OCI-LY1 (cell line): ENCODE data around the gene VPS33B.

ENCODE experiments used
- H2AFZ ChIP-seq: fragments of 200-600 bp; sonication (generic), shearing (Covaris generic); 2 replicates; pipeline ENCODE4 v1.6.0; 2014; ENCODE audit warnings: antibody characterized with exemption, mild to moderate bottlenecking, low read length
- H3F3A ChIP-seq: fragments of 200-600 bp; sonication (generic), shearing (Covaris generic); 2 replicates; pipeline ENCODE4 v1.6.0; 2014; ENCODE audit warnings: mild to moderate bottlenecking, antibody characterized with exemption, low read length, moderate library complexity; ENCODE audit not compliant: insufficient read depth
- H3K27ac ChIP-seq: fragments of 200-600 bp; sonication (generic); 2 replicates; pipeline ENCODE4 v1.5.1; 2014; ENCODE audit warnings: low read length, mixed run types, mild to moderate bottlenecking, low read depth; ENCODE audit not compliant: poor library complexity, severe bottlenecking
- H3K27me3 ChIP-seq: fragments of 200-600 bp; sonication (generic); 2 replicates; pipeline ENCODE4 v1.6.0; 2014; ENCODE audit warnings: antibody characterized with exemption, mild to moderate bottlenecking, low read length, moderate library complexity; ENCODE audit not compliant: insufficient read depth
- H3K36me3 ChIP-seq: fragments of 200-600 bp; sonication (generic); 2 replicates; pipeline ENCODE4 v1.6.1; 2014; ENCODE audit warnings: mild to moderate bottlenecking, antibody characterized with exemption, low read length, moderate library complexity, mixed read lengths; ENCODE audit not compliant: insufficient read depth
- H3K4me1 ChIP-seq: fragments of 200-600 bp; sonication (generic); 2 replicates; pipeline ENCODE4 v1.5.1; 2014; ENCODE audit warnings: mild to moderate bottlenecking, low read length, moderate library complexity; ENCODE audit not compliant: insufficient read depth, severe bottlenecking
- H3K4me2 ChIP-seq: fragments of 200-600 bp; sonication (generic), shearing (Covaris generic); 2 replicates; pipeline ENCODE4 v1.6.1; 2014; ENCODE audit warnings: low read length
- H3K4me3 ChIP-seq: fragments of 200-600 bp; sonication (generic); 2 replicates; pipeline ENCODE4 v1.5.1; 2014; ENCODE audit warnings: low read length, low read depth, mild to moderate bottlenecking, mixed read lengths; ENCODE audit not compliant: poor library complexity, severe bottlenecking
- H3K79me2 ChIP-seq: fragments of 200-600 bp; shearing (Covaris generic); 2 replicates; pipeline ENCODE4 v1.6.1; 2016; ENCODE audit warnings: mixed run types, low read length, mixed read lengths; ENCODE audit not compliant: insufficient read depth
- H3K9ac ChIP-seq: fragments of 200-600 bp; sonication (generic), shearing (Covaris generic); 2 replicates; pipeline ENCODE4 v1.6.1; 2014; ENCODE audit warnings: mild to moderate bottlenecking, low read length, mixed read lengths
- H3K9me2 ChIP-seq: fragments of 200-600 bp; sonication (generic), shearing (Covaris generic); 2 replicates; pipeline ENCODE4 v1.6.1; 2014; ENCODE audit warnings: low read depth, mild to moderate bottlenecking, low read length, mixed read lengths
- H3K9me3 ChIP-seq: fragments of 200-600 bp; shearing (Covaris generic); 2 replicates; pipeline ENCODE4 v1.6.1; 2014; ENCODE audit warnings: low read length, mixed read lengths
- H4K20me1 ChIP-seq: fragments of 200-600 bp; sonication (generic), shearing (Covaris generic); 2 replicates; pipeline ENCODE4 v1.6.0; 2016; ENCODE audit warnings: mild to moderate bottlenecking, low read length; ENCODE audit not compliant: insufficient read depth
- CTCF ChIP-seq: fragments of 200-600 bp; sonication (generic), shearing (Covaris generic); IDR thresholded peaks from 2 replicates; pipeline ENCODE4 v1.5.1; 2017; ENCODE audit warnings: mild to moderate bottlenecking, antibody characterized with exemption, low read length, moderate library complexity, mixed read lengths
- EZH2 ChIP-seq: fragments of 200-600 bp; sonication (generic), shearing (Covaris generic); IDR thresholded peaks from 2 replicates; pipeline ENCODE4 v1.8.0; 2017; ENCODE audit warnings: borderline replicate concordance, mixed run types, mild to moderate bottlenecking, antibody characterized with exemption, low read length, moderate library complexity, mixed read lengths

VPS33B gene

DNA sequence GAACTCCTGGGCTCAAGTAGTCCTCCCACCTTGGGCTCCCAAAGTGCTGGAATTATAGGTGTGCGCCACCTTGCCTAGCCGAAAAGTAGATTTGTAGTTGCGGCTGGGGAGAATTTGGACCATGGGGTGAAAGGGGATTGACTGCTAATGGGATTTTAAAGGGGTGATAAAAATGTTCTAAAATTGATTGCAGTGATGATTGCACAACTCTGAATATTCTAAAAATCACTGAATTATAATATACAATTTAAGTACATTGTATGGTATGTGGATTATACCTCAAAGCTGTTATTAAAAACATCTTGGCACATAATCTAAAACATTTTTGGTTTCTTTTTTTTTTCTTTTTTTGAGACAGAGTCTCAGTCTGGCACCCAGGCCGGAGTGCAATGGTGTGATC, 31.9 kb downstream of the VPS33B start:
- no peak for TF ChIP-seq CTCF
- Histone ChIP-seq H4K20me1 (no peaks in the 10 kb centered on the region), H3K4me2 (peak overlapping the region; percentile 26; the same call in 1 of the 2 replicates), H3K9ac (no peak overlapping the region), H3K36me3 (peaks cover 7% of the 10 kb centered on the region; the same call in 1 of the 2 replicates), H3K9me2 (no peaks in the 10 kb centered on the region), H3K4me3 (no peak overlapping the region), H3K4me1 (peaks cover 72% of the 10 kb centered on the region), H2AFZ (no peak overlapping the region), H3K27ac (no peak overlapping the region), H3K79me2 (peaks cover 93% of the 10 kb centered on the region), H3F3A (no peaks in the 10 kb centered on the region), H3K9me3 (no peaks in the 10 kb centered on the region), H3K27me3 (no peaks in the 10 kb centered on the region)

- Histone ChIP-seq H3K79me2 (peaks cover 97% of the 10 kb centered on the region), H3K9me3 (no peaks in the 10 kb centered on the region), H3F3A (no peaks in the 10 kb centered on the region), H3K4me1 (peaks cover 71% of the 10 kb centered on the region), H3K27ac (peak overlapping the region; percentile 77), H3K9ac (peak overlapping the region; percentile 61; the same call in 1 of the 2 replicates), H4K20me1 (no peaks in the 10 kb centered on the region), H2AFZ (no peak overlapping the region), H3K4me3 (peak overlapping the region; percentile 46), H3K9me2 (no peaks in the 10 kb centered on the region), H3K4me2 (peak overlapping the region; percentile 72), H3K27me3 (no peaks in the 10 kb centered on the region), H3K36me3 (peaks cover 13% of the 10 kb centered on the region; the same call in 1 of the 2 replicates)
- TF ChIP-seq CTCF: no peak
- no peak for TF ChIP-seq EZH2
These were observed 33.2 kb downstream of the VPS33B start for GRCh38 chr15:90989040-90989768.

DNA sequence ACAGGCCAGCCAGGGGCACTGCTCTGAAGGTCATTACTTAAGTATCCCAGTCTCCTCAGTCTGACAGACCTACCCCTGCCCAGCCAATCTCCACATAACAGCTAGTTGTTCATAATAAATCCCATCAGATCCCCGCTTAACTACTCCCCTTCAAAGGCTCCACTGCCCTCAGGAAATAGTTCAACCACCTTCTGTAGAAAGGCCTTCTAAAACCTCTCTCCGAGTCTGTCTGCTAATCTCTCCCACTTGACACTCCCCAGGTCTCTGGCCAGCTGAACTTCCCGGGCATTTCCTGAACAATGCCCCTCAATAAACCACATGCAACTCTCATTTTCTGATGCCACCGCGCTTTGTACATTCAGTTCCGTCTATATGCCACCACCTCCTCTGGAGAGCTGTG, 34.1 kb downstream of the VPS33B start:
- H3F3A ChIP-seq: no peaks in the 10 kb centered on the region
- H3K9ac ChIP-seq: peak overlapping the region; percentile 61
- TF ChIP-seq EZH2 (no peak), CTCF (no peak)
- peaks cover 22% of the 10 kb centered on the region for H3K36me3 ChIP-seq
- no peaks in the 10 kb centered on the region for H3K9me2 ChIP-seq
- H3K4me2 ChIP-seq: peak overlapping the region; percentile 72
- no peaks in the 10 kb centered on the region for H3K9me3 ChIP-seq
- peak overlapping the region; percentile 46 for H3K4me3 ChIP-seq
- peak overlapping the region; percentile 77 for H3K27ac ChIP-seq
- no peaks in the 10 kb centered on the region for H3K27me3 ChIP-seq
- H3K79me2 ChIP-seq: peaks cover 88% of the 10 kb centered on the region
- peaks cover 71% of the 10 kb centered on the region for H3K4me1 ChIP-seq
- H4K20me1 ChIP-seq: no peaks in the 10 kb centered on the region
- no peak overlapping the region for H2AFZ ChIP-seq
